ENCODE data around the gene PIEZO2. TPM values are rescaled to one million over a fixed set of nuclear protein-coding genes. Genes with fewer than 3 reads are reported as not detected.
A peak's percentile ranks its signal among the peaks of the same experiment; 100 is the strongest.
"Not testable (repeated sequence)": the region's sequence is repeated elsewhere in the genome, so short reads cannot be mapped to it uniquely, and the experiment has no call there.

Gene PIEZO2
- total and polyA plus RNA-seq, 4 donors: 2.6 to 233 (median 18.8) TPM

DNA sequence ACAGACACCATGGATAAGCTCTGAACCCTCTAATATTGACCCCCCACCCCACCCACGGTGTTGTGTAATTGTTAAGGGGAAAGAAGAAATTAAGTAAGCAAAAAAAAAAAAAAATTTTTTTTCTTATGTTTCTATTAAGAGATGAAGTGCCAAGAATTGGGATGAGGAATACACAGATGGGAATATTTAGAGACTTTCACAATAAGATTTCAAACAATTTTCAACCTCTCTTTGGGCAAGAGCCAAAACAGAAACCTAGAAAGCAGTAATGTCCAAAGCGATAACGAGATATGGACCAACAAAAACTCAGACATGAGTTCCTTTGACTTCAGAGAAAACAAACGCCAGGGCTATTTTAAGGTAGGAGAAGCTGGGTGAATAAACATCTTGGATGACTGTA is 14.4 kb downstream of the PIEZO2 start:
- peak overlapping the region in 1 of 2 donors; percentile 13 for H3K9ac ChIP-seq (ENCODE audit: insufficient read depth in 1 of 2, low read length in 2 of 2)
- no peak overlapping the region for H3K4me3 ChIP-seq
- ATAC-seq (ENCODE audit: insufficient read depth, low FRiP score): no peak
- WGBS, 2 donors: 45 to 66% methylated on average over 4 of the region's 4 CpGs
- peak in 2 of 3 donors; percentile 44 to 57 for DNase-seq
- H3K27me3 ChIP-seq (ENCODE audit: control insufficient read depth in 3 of 3, insufficient read depth in 3 of 3, low read length in 2 of 3): no peaks in the 10 kb centered on the region
- TF ChIP-seq, protein P1, sequence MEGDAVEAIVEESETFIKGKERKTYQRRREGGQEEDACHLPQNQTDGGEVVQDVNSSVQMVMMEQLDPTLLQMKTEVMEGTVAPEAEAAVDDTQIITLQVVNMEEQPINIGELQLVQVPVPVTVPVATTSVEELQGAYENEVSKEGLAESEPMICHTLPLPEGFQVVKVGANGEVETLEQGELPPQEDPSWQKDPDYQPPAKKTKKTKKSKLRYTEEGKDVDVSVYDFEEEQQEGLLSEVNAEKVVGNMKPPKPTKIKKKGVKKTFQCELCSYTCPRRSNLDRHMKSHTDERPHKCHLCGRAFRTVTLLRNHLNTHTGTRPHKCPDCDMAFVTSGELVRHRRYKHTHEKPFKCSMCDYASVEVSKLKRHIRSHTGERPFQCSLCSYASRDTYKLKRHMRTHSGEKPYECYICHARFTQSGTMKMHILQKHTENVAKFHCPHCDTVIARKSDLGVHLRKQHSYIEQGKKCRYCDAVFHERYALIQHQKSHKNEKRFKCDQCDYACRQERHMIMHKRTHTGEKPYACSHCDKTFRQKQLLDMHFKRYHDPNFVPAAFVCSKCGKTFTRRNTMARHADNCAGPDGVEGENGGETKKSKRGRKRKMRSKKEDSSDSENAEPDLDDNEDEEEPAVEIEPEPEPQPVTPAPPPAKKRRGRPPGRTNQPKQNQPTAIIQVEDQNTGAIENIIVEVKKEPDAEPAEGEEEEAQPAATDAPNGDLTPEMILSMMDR (IDR thresholded peaks at IDR 0.05; ENCODE audit: control extremely low read depth, extremely low read depth): no peak
- H3K9me3 ChIP-seq (ENCODE audit: control insufficient read depth in 4 of 4, insufficient read depth in 3 of 4, low read length in 3 of 4): peaks cover 0 to 3% (median 0%) of the 10 kb centered on the region in 4 donors
- no peak overlapping the region for H3K27ac ChIP-seq (ENCODE audit: low read depth in 1 of 2, low read length in 1 of 2)
- H3K4me1 ChIP-seq (ENCODE audit: control insufficient read depth in 5 of 5, insufficient read depth in 5 of 5, low read length in 5 of 5): peaks cover 0 to 34% (median 0%) of the 10 kb centered on the region in 5 donors
- peaks cover 0 to 57% (median 16%) of the 10 kb centered on the region in 4 donors for H3K36me3 ChIP-seq (ENCODE audit: control insufficient read depth in 4 of 4, insufficient read depth in 4 of 4, low read length in 4 of 4)

- DNase-seq; H3K4me3 ChIP-seq; H3K27me3 ChIP-seq (ENCODE audit: control insufficient read depth in 3 of 3, insufficient read depth in 3 of 3, low read length in 2 of 3); H3K9ac ChIP-seq (ENCODE audit: insufficient read depth in 1 of 2, low read length in 2 of 2); H3K27ac ChIP-seq (ENCODE audit: low read depth in 1 of 2, low read length in 1 of 2); ATAC-seq (ENCODE audit: insufficient read depth, low FRiP score): not testable (repeated sequence)
- Histone ChIP-seq H3K36me3 (ENCODE audit: control insufficient read depth in 4 of 4, insufficient read depth in 4 of 4, low read length in 4 of 4) (peaks cover 0 to 32% (median 15%) of the 10 kb centered on the region in 4 donors), H3K4me1 (ENCODE audit: control insufficient read depth in 5 of 5, insufficient read depth in 5 of 5, low read length in 5 of 5) (peaks cover 0 to 31% (median 0%) of the 10 kb centered on the region in 5 donors), H3K9me3 (ENCODE audit: control insufficient read depth in 4 of 4, insufficient read depth in 3 of 4, low read length in 3 of 4) (peaks cover 0 to 13% (median 5%) of the 10 kb centered on the region in 4 donors)
- 91 to 93% methylated on average over 5 of the region's 5 CpGs for WGBS, 2 donors
Observed at GRCh38 chr18:11129059-11129458, 20.3 kb downstream of the PIEZO2 start.

DNA sequence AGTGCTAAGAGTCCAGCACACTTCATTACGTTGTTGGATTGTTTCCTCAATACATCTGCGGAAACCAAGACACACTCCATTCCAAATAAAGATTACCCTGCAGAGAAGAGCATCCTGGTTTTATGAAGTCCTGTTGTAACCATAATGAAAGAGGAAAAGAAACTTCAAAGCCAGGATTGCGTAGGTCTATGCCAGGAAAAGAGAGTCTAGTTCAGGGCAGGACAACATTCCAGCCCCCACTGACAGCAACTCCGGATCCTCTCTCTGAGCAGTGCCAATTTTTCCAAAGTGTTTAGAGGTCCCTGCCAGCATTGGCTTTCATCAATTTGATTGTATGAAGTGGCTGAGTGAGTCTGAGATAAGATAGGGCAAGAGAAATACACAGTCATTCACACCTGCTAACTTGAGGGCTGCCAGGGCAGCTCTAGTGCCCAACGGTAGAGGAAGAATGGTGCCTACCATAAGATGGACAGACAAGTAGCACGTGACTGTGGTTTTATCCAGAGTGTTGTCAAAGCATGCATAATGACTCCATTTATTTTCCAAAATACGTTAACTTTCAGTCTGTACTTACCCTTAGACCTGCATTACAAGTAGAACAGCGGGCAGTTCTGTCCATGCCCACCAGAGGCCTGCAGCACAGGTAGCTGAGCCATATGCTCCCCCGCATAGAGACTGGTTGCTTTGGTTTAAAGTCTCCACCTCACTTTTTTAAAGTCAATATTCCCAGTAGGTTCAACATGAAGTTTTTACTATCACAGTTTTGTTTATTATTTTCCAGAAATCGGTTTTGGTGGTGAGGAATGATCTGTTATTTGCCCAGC is 23.7 kb downstream of the PIEZO2 start:
- Histone ChIP-seq H3K4me3 (no peak overlapping the region), H3K27ac (ENCODE audit: low read depth in 1 of 2, low read length in 1 of 2) (no peak overlapping the region), H3K4me1 (ENCODE audit: control insufficient read depth in 5 of 5, insufficient read depth in 5 of 5, low read length in 5 of 5) (peaks cover 0 to 32% (median 0%) of the 10 kb centered on the region in 5 donors), H3K27me3 (ENCODE audit: control insufficient read depth in 3 of 3, insufficient read depth in 3 of 3, low read length in 2 of 3) (no peaks in the 10 kb centered on the region), H3K9ac (ENCODE audit: insufficient read depth in 1 of 2, low read length in 2 of 2) (no peak overlapping the region), H3K36me3 (ENCODE audit: control insufficient read depth in 4 of 4, insufficient read depth in 4 of 4, low read length in 4 of 4) (peaks cover 0 to 18% (median 9%) of the 10 kb centered on the region in 4 donors), H3K9me3 (ENCODE audit: control insufficient read depth in 4 of 4, insufficient read depth in 3 of 4, low read length in 3 of 4) (peaks cover 0 to 10% (median 5%) of the 10 kb centered on the region in 4 donors)
- 60 to 70% methylated on average over 10 of the region's 10 CpGs for WGBS, 2 donors
- ATAC-seq (ENCODE audit: insufficient read depth, low FRiP score): peak; percentile 27
- TF ChIP-seq, protein P1 (IDR thresholded peaks at IDR 0.05; ENCODE audit: control extremely low read depth, extremely low read depth): no peak
- peak; percentile 85 to 99 (median 98) for DNase-seq

GRCh38 chr18:11124054-11124453 is 25.3 kb downstream of the PIEZO2 start:
- DNase-seq (no peak), ATAC-seq (ENCODE audit: insufficient read depth, low FRiP score) (no peak)
- Histone ChIP-seq H3K4me3 (no peak overlapping the region), H3K36me3 (ENCODE audit: control insufficient read depth in 4 of 4, insufficient read depth in 4 of 4, low read length in 4 of 4) (peaks cover 0 to 11% (median 3%) of the 10 kb centered on the region in 4 donors), H3K4me1 (ENCODE audit: control insufficient read depth in 5 of 5, insufficient read depth in 5 of 5, low read length in 5 of 5) (peaks cover 0 to 45% (median 12%) of the 10 kb centered on the region in 5 donors), H3K27ac (ENCODE audit: low read depth in 1 of 2, low read length in 1 of 2) (no peak overlapping the region), H3K9me3 (ENCODE audit: control insufficient read depth in 4 of 4, insufficient read depth in 3 of 4, low read length in 3 of 4) (peaks cover 0 to 6% (median 2%) of the 10 kb centered on the region in 4 donors), H3K9ac (ENCODE audit: insufficient read depth in 1 of 2, low read length in 2 of 2) (no peak overlapping the region), H3K27me3 (ENCODE audit: control insufficient read depth in 3 of 3, insufficient read depth in 3 of 3, low read length in 2 of 3) (no peaks in the 10 kb centered on the region)
- TF ChIP-seq, protein P1 (IDR thresholded peaks at IDR 0.05; ENCODE audit: control extremely low read depth, extremely low read depth): no peak
- WGBS, 2 donors: 60 to 84% methylated on average over 1 of the region's 1 CpG
